HG02759 (cell line): ENCODE measurements around the gene ZNF273.
A peak's percentile ranks its signal among the peaks of the same experiment; 100 is the strongest.
"Not testable (repeated sequence)": the region's sequence is repeated elsewhere in the genome, so short reads cannot be mapped to it uniquely, and the experiment has no call there.

Source experiments
- ATAC-seq: cut with Tn5 transposase; IDR thresholded peaks from one replicate; pipeline ENCODE4 v1.9.1; 2021; ENCODE audit warnings: mild to moderate bottlenecking, moderate library complexity; ENCODE audit not compliant: unreplicated experiment

Gene ZNF273

DNA sequence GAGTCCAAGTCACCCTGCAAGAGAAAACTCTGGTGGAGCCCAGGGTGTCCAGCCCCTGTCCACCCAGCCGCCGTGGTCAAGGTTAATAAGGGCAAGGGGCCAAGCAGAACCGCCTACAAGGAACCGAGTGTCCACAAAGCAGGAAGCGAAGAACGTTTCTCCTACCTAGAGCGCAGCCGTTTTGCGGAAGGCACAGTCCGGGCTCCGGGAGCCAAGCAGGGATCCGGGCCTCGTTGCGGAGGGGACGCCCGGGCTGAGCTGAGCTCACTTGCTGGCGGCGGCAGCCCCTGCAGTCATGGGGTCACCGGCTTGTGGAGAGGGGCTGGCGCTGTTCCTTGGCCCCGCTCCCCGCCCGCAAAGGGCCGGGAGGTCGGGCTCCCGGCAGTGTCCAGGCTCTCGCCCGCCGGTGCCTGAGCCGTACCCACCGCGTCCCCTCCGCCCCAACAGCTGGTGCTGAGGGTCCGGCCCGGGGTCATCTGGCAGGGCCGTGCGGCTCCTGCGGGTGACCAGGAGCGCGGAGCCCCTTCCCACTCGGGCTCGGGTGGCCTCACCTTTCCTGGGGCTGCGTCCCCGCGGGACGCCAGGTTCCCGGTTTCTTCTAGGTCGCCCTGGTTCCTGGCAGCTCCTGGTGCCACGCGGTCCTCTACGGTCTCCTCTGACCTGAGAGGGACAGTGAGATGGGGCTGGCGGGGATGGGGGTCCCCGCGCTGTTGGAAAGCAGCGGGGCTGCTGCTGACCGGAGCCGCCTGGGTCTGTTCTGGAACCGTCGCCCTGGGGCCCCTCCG, 14.0 kb upstream of the ZNF273 start:
- ATAC-seq, result peak; percentile 36

DNA sequence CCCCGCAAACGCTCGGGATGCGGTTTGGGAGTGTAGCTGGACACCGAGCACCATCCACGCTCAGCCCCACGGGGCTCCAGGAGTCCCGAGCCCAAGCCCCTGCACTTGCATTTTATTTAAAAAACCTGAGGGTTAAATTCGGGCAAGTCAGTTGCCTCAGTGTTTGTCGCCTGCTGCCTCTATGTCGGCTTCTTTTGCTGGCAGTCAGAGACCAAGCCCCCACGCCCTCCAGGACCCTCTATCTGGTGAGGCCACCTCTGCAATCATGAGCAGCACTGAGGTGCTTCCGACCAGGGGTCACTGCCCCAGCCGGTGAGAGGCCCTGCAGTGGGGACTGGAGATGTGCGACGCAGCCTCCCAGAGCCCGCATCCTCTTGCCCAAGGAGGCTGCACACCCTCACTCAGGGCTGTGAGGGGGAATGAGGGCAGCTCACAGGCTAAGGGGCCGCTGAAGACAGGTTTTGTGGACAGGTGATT, 13.3 kb upstream of the ZNF273 start:
- no peak for ATAC-seq

DNA sequence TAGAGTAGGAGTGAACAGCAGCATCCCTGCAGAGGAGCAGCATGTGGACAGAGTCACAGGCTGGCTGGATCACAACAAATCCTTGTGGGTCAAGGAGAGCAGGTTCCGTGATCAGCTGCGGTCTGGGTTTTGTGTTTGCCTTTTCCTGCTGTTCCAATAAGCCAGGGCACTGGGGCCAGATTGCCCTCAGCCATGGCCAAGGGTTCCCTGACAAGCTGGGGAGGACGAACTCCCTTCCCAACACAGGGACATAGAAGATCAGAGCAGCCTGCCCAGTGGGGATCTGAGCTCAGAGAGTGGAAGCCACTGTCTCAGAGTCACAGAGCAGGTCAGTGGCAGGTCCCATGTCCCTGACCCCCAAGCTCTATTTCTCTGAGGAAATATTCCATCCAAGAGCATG, 12.8 kb upstream of the ZNF273 start:
- ATAC-seq, result not testable (repeated sequence)

DNA sequence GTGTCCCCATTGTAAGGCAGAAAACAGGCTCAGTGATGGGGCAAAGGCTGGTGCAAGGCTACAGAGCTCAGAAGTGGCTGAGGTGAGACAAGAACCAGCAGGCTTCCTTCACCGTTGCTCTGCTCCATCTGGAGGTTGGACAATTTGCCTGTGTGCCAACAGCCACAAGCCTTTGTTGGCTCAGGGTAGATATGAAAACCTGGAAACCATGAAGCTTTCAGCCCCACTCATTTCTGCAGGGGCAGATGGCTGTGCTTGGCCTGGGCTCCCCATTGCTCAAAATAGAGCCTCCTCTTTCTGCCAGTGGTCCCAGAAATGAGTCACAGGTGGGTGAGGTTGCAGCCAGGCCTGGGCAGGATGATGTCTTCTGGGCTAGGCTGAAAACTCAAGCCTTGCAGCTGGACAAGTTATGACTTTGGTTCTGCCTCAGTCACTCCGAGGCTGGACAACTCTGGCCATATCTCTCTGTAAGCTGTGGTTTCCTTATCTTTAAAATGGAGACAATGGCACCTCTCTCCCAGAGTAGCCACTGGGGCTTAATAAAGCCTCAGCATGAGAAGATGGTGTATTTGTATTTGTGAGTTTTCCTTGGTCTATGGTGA, 12.2 kb upstream of the ZNF273 start:
- ATAC-seq, result no peak

DNA sequence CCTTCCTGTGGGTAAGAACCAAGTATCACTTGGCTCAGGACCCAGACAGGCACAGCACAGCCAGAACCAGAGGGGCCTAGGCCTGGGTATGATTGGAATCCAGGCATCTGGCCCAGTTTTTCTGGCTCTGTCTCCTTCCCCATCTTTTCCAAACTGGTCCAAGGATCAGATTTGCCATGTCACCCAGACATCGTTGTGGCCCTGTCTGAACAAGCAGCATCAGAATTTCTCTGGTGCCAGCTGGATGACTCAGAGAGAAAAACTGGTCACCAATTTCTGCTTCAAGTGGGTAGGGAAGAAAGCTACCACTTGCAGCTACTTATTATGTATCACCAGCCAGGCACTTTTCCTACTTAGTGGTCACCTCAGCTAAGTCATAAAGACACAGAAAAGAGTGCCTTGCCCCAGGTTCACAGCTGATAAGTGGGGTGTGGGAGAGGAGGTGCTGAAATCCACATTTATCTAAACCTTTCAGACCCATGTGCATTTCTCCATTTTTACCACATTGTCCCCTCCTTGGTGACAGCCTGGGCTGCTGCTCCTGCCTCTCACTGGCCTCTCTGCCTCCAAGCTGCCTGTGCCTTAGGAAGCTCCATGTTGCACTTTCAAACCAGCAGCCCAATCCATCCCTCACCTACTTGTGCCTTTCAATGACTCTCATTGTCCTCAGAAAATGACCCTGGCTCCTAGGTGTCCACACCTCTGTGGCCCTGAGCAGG, 11.6 kb upstream of the ZNF273 start:
- ATAC-seq, result not testable (repeated sequence)

DNA sequence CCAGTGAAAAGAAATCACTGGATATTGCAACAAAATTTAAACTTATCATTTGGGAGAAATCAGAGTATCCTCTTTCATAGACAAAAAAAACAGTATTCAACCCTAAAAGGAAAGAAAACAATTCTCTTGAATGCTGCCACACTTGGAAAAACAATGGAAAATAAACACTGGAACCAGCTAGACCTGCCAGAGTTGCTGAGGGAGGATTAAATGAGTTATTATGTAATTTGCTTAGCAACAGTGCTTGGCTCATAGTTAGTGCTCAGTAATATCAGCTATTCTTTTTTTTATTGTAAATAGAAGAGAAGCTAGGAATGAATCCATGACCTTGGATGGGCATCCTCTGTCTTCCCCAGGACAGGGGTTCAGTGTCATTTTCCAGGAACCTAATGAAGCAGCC, 11.0 kb upstream of the ZNF273 start:
- no peak for ATAC-seq

DNA sequence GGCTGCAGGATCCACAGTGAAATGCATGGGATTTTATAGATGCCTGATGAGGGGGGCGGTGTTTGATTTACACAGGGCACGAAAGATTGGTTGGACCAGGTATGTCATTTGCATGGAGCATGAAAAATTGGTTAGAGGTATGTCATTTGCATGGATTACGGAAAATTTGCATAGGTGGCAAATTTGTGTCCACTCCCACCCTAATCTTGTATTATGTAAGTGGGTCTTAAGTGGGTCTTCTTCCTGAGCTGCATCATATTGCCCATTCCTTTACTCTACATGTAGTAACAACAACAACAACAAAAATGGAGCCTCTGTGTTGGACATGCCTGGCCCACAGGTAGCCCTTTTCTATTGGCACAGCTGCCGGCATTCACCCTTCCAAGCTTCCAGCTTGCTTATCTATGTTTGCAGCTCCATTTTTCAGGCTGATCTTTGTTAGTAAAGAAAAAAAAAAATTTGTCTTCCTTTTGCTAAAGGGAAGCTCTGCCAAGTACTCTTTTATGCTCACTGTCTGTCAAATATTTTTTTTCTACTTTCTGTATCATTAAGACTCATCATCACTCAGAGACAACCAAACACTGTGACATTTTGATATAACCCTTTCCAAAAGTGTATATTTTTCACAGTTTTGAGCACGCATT, 10.3 kb upstream of the ZNF273 start:
- ATAC-seq, result no peak

DNA sequence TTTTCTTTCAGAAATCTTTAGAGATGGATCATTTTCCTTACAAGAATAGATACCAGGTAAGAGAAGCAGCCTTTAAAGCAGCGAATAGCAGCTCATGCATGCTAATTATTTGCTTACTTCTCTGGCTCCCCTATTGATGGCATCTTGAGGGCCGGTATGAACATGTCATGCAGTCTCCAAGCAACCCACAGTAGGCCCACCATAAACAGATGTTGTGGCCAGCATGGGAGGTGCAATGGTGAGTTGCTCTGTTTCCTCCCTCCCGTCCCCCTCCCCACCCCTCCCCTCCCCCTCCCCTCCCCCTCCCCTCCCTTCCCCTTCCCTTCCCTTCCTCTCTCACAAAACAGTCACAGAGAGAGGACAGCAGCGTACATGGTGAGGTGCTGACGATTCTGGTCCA, 9.7 kb upstream of the ZNF273 start:
- no peak for ATAC-seq

DNA sequence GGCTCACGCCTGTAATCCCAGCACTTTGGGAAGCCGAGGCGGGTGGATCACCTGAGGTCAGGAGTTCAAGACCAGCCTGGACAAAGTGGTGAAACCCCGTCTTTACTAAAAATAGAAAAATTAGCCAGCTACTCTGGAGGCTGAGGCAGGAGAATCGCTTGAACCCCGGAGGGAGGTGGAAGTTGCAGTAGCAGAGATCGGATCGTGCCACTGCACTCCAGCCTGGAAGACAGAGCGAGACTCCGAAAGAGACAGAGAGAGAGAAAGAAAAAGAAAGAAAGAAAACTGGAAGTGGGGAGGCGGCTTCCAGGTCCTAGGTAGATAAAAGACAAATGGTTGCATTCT, 640 bp upstream of the ZNF273 start:
- not testable (repeated sequence) for ATAC-seq

DNA sequence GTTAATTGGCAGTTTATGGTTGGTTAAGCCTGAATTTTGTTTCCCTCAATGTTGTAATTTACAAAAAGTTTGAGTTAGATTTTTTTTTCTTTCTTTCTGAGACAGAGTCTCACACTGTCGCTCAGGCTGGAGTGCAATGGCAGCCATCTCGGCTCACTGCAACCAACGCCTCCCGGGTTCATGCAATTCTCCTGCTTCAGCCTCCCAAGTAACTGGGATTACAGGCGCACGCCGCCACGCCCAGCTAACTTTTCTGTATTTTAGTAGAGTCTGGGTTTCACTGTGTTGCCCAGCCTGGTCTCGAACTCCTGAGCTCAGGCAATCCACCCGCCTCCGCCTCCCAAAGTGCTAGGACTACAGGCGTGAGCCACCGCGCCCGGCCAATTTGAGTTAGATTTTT, 935 bp downstream of the ZNF273 start:
- ATAC-seq, result no peak

DNA sequence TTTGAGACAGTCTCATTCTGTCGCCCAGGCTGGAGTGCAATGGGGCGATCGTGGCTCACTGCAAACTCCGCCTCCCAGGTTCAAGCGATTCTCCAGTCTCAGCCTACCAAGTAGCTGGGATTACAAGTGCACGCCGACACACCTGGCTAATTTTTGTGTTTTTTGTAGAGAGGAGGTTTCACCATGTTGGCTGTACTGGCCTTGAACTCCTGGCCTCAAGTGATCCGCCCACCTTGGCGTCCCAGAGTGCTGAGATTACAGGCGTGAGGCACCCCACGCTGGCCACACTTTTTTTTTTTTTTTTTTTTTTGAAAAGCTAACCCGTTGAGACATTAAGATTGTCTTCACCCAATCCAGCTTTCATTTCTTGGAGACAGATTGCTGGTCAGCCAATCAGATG, 2.1 kb downstream of the ZNF273 start:
- no peak for ATAC-seq

DNA sequence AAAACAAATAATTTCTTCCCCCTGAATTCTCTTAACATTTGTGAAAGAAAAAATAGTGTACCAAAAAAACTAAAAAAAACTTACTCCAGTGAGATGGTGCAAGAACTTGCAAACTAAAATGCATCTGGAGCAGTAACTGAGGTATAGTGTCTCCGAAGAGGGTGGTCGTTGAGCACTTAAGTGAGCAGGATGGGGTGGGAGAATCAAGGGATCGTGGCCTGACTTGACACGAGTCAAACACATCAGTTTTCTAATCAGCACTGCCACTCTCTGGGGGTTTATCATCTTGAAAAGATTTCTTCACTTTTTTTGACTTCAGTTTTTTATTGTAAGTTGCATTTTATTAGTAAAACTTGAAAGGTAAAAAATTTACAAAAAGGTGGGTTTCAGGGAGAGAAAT, 2.5 kb downstream of the ZNF273 start:
- ATAC-seq, result no peak

DNA sequence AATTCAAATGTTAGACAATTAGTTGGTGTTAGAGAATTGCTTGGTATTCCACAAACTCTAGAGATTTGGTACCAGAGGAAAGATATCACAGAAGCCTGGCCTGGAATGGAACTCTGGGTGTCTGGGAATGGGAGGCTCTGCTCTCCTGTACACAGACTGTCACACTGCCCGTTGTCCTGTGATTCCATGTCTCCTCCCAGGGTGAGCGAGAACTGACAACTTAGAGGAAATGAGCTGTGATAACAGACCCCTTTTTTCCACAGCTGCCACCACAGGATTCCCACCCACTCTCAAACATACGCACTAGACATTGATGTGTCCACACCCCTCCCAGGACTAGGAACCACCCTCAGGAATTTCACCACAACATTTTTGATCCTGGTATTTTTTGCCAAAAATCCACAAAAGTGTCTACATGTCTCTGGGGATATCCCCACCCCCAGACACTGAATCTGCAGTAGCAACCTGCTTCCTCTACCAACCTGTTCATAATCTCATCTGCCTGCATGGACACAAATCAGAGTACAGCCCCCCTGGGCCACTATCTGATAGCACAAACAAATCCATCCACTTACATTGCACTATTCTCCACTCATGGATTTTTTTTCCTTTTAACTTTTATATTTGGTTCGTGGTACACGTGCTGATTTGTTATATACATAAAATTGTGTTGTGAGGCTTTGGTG, 4.7 kb downstream of the ZNF273 start:
- ATAC-seq, result no peak

DNA sequence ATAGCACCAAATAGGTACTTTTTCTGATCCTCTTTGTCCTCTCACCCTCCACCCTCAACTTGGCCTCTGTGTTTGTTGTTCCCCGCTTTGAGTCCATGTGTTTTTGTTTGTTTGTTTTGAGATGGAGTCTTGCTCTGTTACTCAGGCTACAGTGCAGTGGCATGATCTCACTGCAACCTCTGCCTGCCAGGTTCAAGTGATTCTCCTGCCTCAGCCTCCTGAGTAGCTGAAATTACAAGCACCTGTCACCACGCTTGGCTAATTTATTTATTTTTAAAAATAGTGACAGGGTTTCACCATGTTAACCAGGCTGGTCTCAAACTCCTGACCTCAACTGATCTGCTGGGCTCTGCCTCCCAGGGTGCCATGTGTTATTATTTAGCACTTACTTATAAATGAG, 5.3 kb downstream of the ZNF273 start:
- no peak for ATAC-seq

DNA sequence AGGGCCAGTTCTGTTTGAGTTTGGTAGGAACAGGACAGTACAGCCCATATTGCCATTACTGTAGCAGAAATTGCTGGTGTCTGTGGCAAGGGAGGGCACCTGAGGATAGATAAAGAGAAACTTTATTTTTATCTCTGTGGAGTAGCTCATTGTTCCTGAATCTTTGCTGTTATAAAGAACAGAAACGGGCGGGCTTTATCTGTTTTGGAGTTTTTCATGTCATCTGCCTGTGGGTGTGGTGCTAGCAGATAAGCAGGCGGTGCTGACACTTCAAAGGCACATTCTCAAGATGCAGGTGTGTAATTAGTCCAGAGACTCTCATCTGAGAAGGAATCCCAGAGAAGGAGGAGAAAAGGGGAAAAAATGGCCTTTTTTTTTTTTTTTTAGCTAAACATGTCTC, 11.5 kb downstream of the ZNF273 start:
- ATAC-seq, result no peak

DNA sequence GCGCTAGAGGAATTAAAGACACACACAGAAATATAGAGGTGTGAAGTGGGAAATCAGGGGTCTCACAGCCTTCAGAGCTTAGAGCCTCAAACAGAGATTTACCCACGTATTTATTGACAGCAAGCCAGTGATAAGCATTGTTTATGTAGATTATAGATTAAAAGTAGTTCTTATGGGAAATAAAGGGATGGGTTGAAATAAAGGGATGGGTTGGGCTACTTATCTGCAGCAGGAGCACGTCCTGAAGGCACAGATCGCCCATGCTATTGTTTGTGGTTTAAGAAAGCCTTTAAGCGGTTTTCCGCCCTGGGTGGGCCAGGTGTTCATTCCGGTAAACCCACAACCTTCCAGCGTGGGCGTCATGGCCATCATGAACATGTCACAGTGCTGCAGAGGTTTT, 12.2 kb downstream of the ZNF273 start:
- not testable (repeated sequence) for ATAC-seq

DNA sequence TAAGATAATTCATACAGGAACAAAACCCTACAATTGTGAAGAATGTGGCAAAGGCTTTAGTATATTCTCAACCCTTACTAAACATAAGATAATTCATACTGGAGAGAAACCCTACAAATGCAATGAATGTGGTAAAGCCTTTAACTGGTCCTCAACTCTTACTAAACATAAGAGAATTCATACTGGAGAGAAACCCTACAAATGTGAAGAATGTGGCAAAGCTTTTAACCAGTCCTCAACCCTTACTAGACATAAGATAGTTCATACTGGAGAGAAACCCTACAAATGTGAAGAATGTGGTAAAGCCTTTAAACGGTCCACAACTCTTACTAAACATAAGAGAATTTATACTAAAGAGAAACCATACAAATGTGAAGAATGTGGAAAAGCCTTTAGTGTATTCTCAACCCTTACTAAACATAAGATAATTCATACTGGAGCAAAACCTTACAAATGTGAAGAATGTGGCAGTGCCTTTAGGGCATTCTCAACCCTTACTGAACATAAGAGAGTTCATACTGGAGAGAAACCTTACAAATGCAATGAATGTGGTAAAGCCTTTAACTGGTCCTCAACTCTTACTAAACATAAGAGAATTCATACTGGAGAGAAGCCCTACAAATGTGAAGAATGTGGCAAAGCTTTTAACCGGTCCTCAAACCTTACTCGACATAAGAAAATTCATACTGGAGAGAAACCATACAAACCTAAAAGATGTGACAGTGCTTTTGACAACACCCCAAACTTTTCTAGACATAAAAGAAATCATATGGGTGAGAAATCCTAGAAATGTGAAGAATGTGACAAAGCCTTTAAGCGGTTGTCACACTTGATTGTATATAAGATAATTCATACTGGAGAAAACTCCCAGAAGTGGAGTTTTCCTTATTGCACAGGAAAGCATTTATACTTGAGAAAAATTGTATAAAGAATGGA, 25.4 kb downstream of the ZNF273 start:
- not testable (repeated sequence) for ATAC-seq

DNA sequence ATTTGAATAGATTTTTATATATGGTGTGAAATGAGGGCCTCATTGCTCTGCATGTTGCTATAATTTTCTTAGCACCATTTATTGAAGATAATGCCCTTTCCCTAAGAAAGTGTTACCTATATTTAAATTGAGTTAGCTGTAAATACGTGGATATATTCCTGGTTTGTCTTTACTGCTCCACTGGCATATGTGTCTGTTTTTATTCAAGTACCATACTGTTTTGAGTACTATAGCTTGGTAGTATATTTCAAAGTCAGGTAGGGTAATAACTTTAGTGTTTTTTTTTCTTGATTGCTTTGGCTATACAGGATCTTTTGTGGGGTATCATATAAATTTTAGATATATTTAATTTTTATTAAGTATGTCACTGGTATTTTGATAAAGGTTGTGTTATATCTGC, 31.4 kb downstream of the ZNF273 start:
- no peak for ATAC-seq

DNA sequence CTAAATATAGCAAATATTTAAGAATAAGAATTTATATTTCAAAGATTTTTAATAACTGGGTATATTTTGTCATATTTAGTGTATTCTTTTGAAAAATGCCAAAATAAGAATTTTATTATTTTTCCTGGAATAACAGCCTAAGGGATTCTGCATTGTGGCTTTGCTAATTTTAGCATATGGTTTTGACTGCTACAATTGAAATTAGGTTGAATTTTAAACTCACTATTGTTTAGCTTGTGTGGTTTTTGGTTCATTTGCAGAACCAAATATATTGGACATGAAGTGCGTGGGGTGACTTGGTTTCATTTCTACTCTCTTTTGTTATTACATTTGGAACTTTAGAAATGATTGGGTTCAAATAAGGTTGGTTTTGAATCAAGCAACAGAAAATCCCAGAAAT, 35.5 kb downstream of the ZNF273 start:
- no peak for ATAC-seq

DNA sequence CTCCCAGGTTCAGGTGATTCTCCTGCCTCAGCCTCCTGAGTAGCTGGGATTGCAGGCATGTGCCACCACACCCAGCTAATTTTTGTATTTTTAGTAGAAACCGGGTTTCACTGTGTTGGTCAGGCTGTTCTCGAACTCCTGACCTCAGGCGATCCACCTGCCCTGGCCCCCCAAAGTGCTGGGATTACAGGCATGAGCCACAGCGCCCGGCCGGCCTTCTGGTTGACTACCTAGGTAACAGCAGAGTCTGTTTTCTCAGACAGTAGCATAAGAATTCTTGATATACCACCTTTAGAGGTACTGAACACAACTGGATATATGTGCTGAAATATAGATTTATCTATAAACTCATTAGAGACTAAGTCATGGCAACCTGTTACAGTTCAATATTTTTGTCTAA, 36.9 kb downstream of the ZNF273 start:
- not testable (repeated sequence) for ATAC-seq
